ENCODE results near the gene COLGALT1.
"Not testable (repeated sequence)": the region's sequence is repeated elsewhere in the genome, so short reads cannot be mapped to it uniquely, and the experiment has no call there.

The COLGALT1 gene

DNA sequence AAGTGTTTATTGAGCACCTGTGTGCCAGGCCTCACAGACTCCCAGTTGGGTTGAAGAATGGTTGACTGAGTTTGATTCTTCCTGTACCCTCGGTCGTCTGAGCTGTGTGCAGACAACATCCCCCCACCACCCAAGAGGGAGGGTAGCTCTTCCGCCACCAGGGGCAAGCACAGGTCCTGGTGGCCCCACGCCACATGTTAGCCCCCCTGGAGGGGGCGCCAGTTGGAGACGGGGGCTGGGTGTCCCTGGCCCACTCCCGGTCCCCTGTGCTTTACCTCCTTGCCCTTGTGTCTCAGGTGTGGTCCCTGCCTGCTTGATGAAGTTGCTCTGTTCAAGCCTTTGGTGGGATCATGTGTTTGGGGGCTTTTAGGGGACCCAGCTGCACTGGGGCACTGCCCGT, 27.2 kb downstream of the COLGALT1 start:
- DNase-seq (ENCODE audit: low read depth, low spot score): no peak
- Histone ChIP-seq H3K27me3 (ENCODE audit: insufficient read depth, insufficient read length) (no peaks in the 10 kb centered on the region), H3K36me3 (ENCODE audit: insufficient read depth, insufficient read length, low read length) (peaks cover 49% of the 10 kb centered on the region), H3K9me3 (ENCODE audit: insufficient read depth, low read length) (no peaks in the 10 kb centered on the region), H3K4me1 (ENCODE audit: insufficient read depth, insufficient read length) (peaks cover 25% of the 10 kb centered on the region), H3K9ac (ENCODE audit: insufficient read length, low read depth) (no peak overlapping the region), H3K4me3 (ENCODE audit: insufficient read length, low read depth) (no peak overlapping the region)
- TF ChIP-seq YY1 (IDR thresholded peaks at IDR 0.05; ENCODE audit: insufficient read depth, insufficient read length) (no peak), SUZ12 (IDR thresholded peaks at IDR 0.05; ENCODE audit: extremely low read depth, insufficient read depth, insufficient read length) (no peak), ZNF274 (IDR thresholded peaks at IDR 0.05; ENCODE audit: low read depth, low read length) (no peak)

DNA sequence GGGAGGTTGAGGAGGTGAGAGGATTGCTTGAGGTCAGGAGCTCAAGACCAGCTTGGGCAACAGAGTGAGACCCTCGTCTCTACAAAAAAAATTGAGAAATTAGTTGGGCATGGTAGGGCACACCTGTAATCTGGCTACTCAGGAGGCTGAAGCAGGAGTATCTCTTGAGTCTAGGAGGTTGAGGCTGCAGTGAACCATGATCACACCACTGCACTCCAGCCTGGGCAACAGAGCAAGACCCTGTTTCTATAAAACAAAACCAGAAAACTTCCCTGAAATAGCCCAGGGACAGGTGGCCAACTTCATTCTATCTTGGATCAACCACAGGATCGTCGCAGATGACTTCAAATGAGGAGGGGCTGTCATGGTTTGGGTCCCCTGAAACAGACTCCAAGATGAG, 28.7 kb downstream of the COLGALT1 start:
- Histone ChIP-seq H3K36me3 (ENCODE audit: insufficient read depth, insufficient read length, low read length) (peaks cover 34% of the 10 kb centered on the region), H3K9me3 (ENCODE audit: insufficient read depth, low read length) (no peaks in the 10 kb centered on the region), H3K4me3 (ENCODE audit: insufficient read length, low read depth) (no peak overlapping the region), H3K27me3 (ENCODE audit: insufficient read depth, insufficient read length) (no peaks in the 10 kb centered on the region), H3K4me1 (ENCODE audit: insufficient read depth, insufficient read length) (peaks cover 14% of the 10 kb centered on the region), H3K9ac (ENCODE audit: insufficient read length, low read depth) (no peak overlapping the region)
- DNase-seq (ENCODE audit: low read depth, low spot score): no peak
- TF ChIP-seq ZNF274 (IDR thresholded peaks at IDR 0.05; ENCODE audit: low read depth, low read length) (no peak), YY1 (IDR thresholded peaks at IDR 0.05; ENCODE audit: insufficient read depth, insufficient read length) (no peak), SUZ12 (IDR thresholded peaks at IDR 0.05; ENCODE audit: extremely low read depth, insufficient read depth, insufficient read length) (no peak)

GRCh38 chr19:17585395-17585794, 29.9 kb downstream of the COLGALT1 start:
- H3K36me3 ChIP-seq (ENCODE audit: insufficient read depth, insufficient read length, low read length): peaks cover 28% of the 10 kb centered on the region
- not testable (repeated sequence) for H3K9me3 ChIP-seq (ENCODE audit: insufficient read depth, low read length); H3K27me3 ChIP-seq (ENCODE audit: insufficient read depth, insufficient read length); H3K4me3 ChIP-seq (ENCODE audit: insufficient read length, low read depth); H3K9ac ChIP-seq (ENCODE audit: insufficient read length, low read depth); H3K4me1 ChIP-seq (ENCODE audit: insufficient read depth, insufficient read length); DNase-seq (ENCODE audit: low read depth, low spot score)

DNA sequence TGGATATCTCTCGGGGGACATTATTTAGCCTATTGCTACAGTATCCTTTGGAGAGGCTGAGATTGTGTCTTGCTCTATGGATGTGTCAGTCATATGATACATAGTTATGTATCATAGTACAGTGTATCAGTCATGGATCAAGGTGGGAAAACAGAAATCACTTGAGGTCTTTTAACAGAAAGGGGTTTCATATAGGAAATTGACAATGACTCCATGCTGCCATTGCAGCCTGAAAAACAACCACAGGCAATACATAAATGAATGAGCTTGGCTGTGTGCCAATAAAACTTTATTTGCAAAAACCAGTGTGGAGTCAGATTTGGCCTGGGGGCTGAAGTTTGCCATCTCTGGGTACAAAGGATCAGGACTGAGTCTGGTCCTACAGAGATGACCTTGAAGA, 35.4 kb downstream of the COLGALT1 start:
- H3K9ac ChIP-seq (ENCODE audit: insufficient read length, low read depth): no peak overlapping the region
- no peaks in the 10 kb centered on the region for H3K4me1 ChIP-seq (ENCODE audit: insufficient read depth, insufficient read length)
- H3K36me3 ChIP-seq (ENCODE audit: insufficient read depth, insufficient read length, low read length): no peaks in the 10 kb centered on the region
- no peak overlapping the region for H3K4me3 ChIP-seq (ENCODE audit: insufficient read length, low read depth)
- TF ChIP-seq ZNF274 (IDR thresholded peaks at IDR 0.05; ENCODE audit: low read depth, low read length) (no peak), SUZ12 (IDR thresholded peaks at IDR 0.05; ENCODE audit: extremely low read depth, insufficient read depth, insufficient read length) (no peak), YY1 (IDR thresholded peaks at IDR 0.05; ENCODE audit: insufficient read depth, insufficient read length) (no peak)
- H3K27me3 ChIP-seq (ENCODE audit: insufficient read depth, insufficient read length): no peaks in the 10 kb centered on the region
- DNase-seq (ENCODE audit: low read depth, low spot score): no peak
- H3K9me3 ChIP-seq (ENCODE audit: insufficient read depth, low read length): no peaks in the 10 kb centered on the region

- H3K36me3 ChIP-seq (ENCODE audit: insufficient read depth, insufficient read length, low read length); H3K9ac ChIP-seq (ENCODE audit: insufficient read length, low read depth); DNase-seq (ENCODE audit: low read depth, low spot score); H3K27me3 ChIP-seq (ENCODE audit: insufficient read depth, insufficient read length); H3K4me1 ChIP-seq (ENCODE audit: insufficient read depth, insufficient read length); H3K9me3 ChIP-seq (ENCODE audit: insufficient read depth, low read length); H3K4me3 ChIP-seq (ENCODE audit: insufficient read length, low read depth): not testable (repeated sequence)
Measured at GRCh38 chr19:17594296-17594695, 38.8 kb downstream of the COLGALT1 start.

- not testable (repeated sequence) for H3K9ac ChIP-seq (ENCODE audit: insufficient read length, low read depth); H3K4me3 ChIP-seq (ENCODE audit: insufficient read length, low read depth); DNase-seq (ENCODE audit: low read depth, low spot score); H3K9me3 ChIP-seq (ENCODE audit: insufficient read depth, low read length); H3K36me3 ChIP-seq (ENCODE audit: insufficient read depth, insufficient read length, low read length); H3K27me3 ChIP-seq (ENCODE audit: insufficient read depth, insufficient read length)
- peaks cover 14% of the 10 kb centered on the region for H3K4me1 ChIP-seq (ENCODE audit: insufficient read depth, insufficient read length)
Measured at GRCh38 chr19:17598063-17598462, 42.6 kb downstream of the COLGALT1 start.

- H3K4me3 ChIP-seq (ENCODE audit: insufficient read length, low read depth): no peak overlapping the region
- H3K9me3 ChIP-seq (ENCODE audit: insufficient read depth, low read length): no peaks in the 10 kb centered on the region
- no peak for TF ChIP-seq SUZ12 (IDR thresholded peaks at IDR 0.05; ENCODE audit: extremely low read depth, insufficient read depth, insufficient read length)
- no peak for DNase-seq (ENCODE audit: low read depth, low spot score)
- no peaks in the 10 kb centered on the region for H3K27me3 ChIP-seq (ENCODE audit: insufficient read depth, insufficient read length)
- no peak overlapping the region for H3K9ac ChIP-seq (ENCODE audit: insufficient read length, low read depth)
- H3K36me3 ChIP-seq (ENCODE audit: insufficient read depth, insufficient read length, low read length): no peaks in the 10 kb centered on the region
- peaks cover 14% of the 10 kb centered on the region for H3K4me1 ChIP-seq (ENCODE audit: insufficient read depth, insufficient read length)
Measured at GRCh38 chr19:17598953-17599352, 43.5 kb downstream of the COLGALT1 start.

DNA sequence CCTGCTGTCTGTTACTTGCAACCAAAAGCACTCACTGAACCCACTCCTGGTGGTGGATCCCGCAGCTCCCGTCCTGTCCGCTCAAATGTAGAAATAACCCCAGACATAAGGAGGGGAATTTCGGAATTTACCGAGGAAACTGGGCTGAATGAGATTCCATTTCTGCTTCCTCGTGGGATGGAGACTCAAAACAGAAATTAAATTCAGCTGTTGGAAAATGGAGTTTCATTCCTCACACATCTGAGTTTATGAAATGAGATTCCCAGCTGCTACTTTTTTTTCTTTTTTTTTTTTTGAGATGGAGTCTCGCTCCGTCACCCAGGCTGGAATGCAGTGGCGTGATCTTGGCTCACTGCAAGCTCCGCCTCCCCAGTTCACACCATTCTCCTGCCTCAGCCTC, 44.3 kb downstream of the COLGALT1 start:
- H3K4me3 ChIP-seq (ENCODE audit: insufficient read length, low read depth): no peak overlapping the region
- DNase-seq (ENCODE audit: low read depth, low spot score): no peak
- H3K36me3 ChIP-seq (ENCODE audit: insufficient read depth, insufficient read length, low read length): no peaks in the 10 kb centered on the region
- H3K27me3 ChIP-seq (ENCODE audit: insufficient read depth, insufficient read length): no peaks in the 10 kb centered on the region
- peaks cover 14% of the 10 kb centered on the region for H3K4me1 ChIP-seq (ENCODE audit: insufficient read depth, insufficient read length)
- H3K9ac ChIP-seq (ENCODE audit: insufficient read length, low read depth): no peak overlapping the region
- H3K9me3 ChIP-seq (ENCODE audit: insufficient read depth, low read length): no peaks in the 10 kb centered on the region
- no peak for TF ChIP-seq SUZ12 (IDR thresholded peaks at IDR 0.05; ENCODE audit: extremely low read depth, insufficient read depth, insufficient read length)
- TF ChIP-seq ZNF274 (IDR thresholded peaks at IDR 0.05; ENCODE audit: low read depth, low read length): no peak
- TF ChIP-seq YY1 (IDR thresholded peaks at IDR 0.05; ENCODE audit: insufficient read depth, insufficient read length): no peak

All from NT2/D1 (cell line).